ENCODE data around the gene PLOD1. TPM values are rescaled to one million over a fixed set of nuclear protein-coding genes. Genes with fewer than 3 reads are reported as not detected.

Gene PLOD1
- total and polyA plus RNA-seq, 2 of the 13 experiments (the other 11 are each of a cell fraction or from before 2014, with no cell fraction given) = 70.1 to 318 TPM

- intact Hi-C loops (cut with micrococcal nuclease; ENCODE audit: unreplicated experiment) = loop anchor here (5.0 kb wide), 1 partner anchor 63 kb away; no protein-coding TSS in a partner anchor
- no TSS peak for BruUV-seq (replicated peaks)
- no peak for ATAC-seq
These were observed 29.5 kb upstream of the PLOD1 start for GRCh38 chr1:11904978-11905377.

More at GRCh38 chr1:11904978-11905377, 29.5 kb upstream of the PLOD1 start:
- Histone ChIP-seq H3K4me3 (replicated peaks in 1 of 3; ENCODE audit: insufficient read depth in 1 of 3, low read depth in 2 of 3, low read length in 3 of 3) (no peak overlapping the region), H3K9ac (ENCODE audit: insufficient read depth, low read depth, low read length) (no peak overlapping the region), H3K27ac (ENCODE audit: extremely low read length, insufficient read depth, low read length) (no peak overlapping the region), H4K20me1 (ENCODE audit: insufficient read depth, low read length) (no peaks in the 10 kb centered on the region), H3K27me3 (ENCODE audit: control insufficient read depth in 1 of 2, insufficient read depth in 2 of 2, low read length in 2 of 2) (peaks cover 0 to 2% of the 10 kb centered on the region in 2 experiments; a peak in 2 of 5 replicates), H3K4me1 (ENCODE audit: insufficient read depth, low read length) (peaks cover 23% of the 10 kb centered on the region), H3K4me2 (ENCODE audit: low read depth, low read length) (no peak overlapping the region), H2AFZ (ENCODE audit: low read length) (no peak overlapping the region), H3K9me3 (ENCODE audit: low read length) (no peaks in the 10 kb centered on the region), H3K36me3 (replicated peaks in 1 of 2; ENCODE audit: control insufficient read depth in 1 of 2, insufficient read depth in 2 of 2, low read length in 2 of 2) (no peaks in the 10 kb centered on the region), H3K79me2 (ENCODE audit: insufficient read depth, low read length) (no peaks in the 10 kb centered on the region)
- no peak for FAIRE-seq
- ChIA-PET POLR2A (no interaction called here), CTCF (ENCODE audit: low intra/inter-chr PET ratio, low total read pairs) (no interaction called here)
- DNase-seq (ENCODE audit: low spot score) = no peak
- TF ChIP-seq REST (IDR thresholded peaks at IDR 0.05; ENCODE audit: borderline replicate concordance in 1 of 2, low read depth in 1 of 2, low read length in 2 of 2) = no peak
- in situ Hi-C loops (cut with HindIII; ENCODE audit: extremely low pct_ligation_motif_present, low pct_unique_long_range_greater_than_20kb) = no loop called here
- 65% methylated on average over 5 of the region's 5 CpGs for WGBS (ENCODE audit: low lambda C conversion rate)
